IPS-15b (cell line): ENCODE data around the gene YLPM1.

Experiments used
- H3K27me3 ChIP-seq: one replicate; pipeline ENCODE4 v1.6.1; 2013; ENCODE audit warnings: low read length; ENCODE audit not compliant: control insufficient read depth, insufficient read depth
- H3K36me3 ChIP-seq: one replicate; pipeline ENCODE4 v1.6.1; 2013; ENCODE audit warnings: low read length; ENCODE audit not compliant: control insufficient read depth, insufficient read depth
- H3K4me1 ChIP-seq: one replicate; pipeline ENCODE4 v1.6.1; 2013; ENCODE audit warnings: mild to moderate bottlenecking, low read length; ENCODE audit not compliant: control insufficient read depth, insufficient read depth
- H3K4me3 ChIP-seq: one replicate; pipeline ENCODE4 v1.5.1; 2013; ENCODE audit warnings: low read depth, low read length
- H3K9ac ChIP-seq: one replicate; pipeline ENCODE4 v1.6.1; 2013; ENCODE audit warnings: low read depth, mild to moderate bottlenecking, low read length
- H3K9me3 ChIP-seq: one replicate; pipeline ENCODE4 v1.6.1; 2013; ENCODE audit warnings: mild to moderate bottlenecking, low read length; ENCODE audit not compliant: control insufficient read depth, insufficient read depth

The YLPM1 gene

DNA sequence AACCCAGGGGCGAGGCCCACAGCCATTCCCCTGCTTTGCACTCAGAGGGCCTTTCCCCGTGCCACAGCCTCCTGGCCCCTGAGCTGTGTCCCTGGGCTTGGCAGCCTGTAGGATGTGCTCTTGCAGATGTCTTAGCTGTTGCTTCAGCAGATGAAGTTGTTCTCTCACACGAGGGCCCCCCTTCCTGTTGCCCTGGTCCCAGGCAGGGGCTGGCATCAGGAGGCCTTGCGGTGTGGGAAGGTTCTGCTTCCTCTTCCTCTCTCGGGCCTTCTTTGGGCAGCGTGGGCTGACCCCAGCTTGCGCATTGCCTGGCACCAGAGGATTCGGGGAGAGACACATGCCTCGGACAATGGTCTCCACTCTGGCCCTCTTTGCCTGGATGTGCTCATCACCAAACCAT, 100.2 kb downstream of the YLPM1 start:
- Histone ChIP-seq H3K27me3 (no peaks in the 10 kb centered on the region), H3K4me3 (no peak overlapping the region), H3K9me3 (no peaks in the 10 kb centered on the region), H3K4me1 (peaks cover 4% of the 10 kb centered on the region), H3K9ac (no peak overlapping the region), H3K36me3 (no peaks in the 10 kb centered on the region)

DNA sequence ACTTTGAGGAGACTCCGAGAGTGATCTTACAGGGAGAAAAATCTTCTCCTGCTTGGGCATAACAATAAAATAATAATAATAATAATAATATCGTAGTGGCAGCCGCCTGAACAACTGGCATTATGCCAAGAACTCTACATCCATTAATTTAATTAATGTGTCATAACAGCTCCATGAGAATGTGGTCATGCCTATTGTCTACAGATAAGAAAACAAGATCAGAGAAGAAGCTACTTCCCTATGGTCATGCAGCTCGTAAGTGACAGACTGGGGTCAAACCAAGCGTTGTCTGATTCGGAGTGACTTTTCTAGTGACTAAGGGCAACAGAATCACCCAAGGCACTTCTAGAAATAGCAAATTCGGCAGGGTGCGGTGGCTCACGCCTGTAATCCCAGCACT, 101.1 kb downstream of the YLPM1 start:
- Histone ChIP-seq H3K9me3 (no peaks in the 10 kb centered on the region), H3K27me3 (no peaks in the 10 kb centered on the region), H3K4me3 (no peak overlapping the region), H3K9ac (no peak overlapping the region), H3K36me3 (no peaks in the 10 kb centered on the region), H3K4me1 (peaks cover 4% of the 10 kb centered on the region)

DNA sequence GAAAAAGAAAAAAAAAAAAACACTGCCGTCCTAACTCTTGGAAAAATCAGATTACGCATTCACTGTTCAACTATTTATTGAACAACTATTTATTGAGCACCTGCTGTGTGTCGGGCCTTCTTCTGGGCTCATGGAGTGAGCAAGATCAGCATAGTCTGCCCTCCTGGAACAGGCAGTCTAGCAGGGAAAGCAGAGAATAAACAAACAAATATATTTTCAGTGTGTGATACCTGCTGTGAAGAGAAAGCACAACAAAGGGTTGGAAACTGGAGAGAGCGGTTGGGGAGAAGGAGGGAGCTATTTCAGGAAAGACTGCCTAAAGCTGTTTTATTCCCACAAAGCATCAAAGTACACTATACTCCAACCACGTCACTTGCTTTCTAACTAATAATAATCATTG, 102.0 kb downstream of the YLPM1 start:
- H3K9ac ChIP-seq: no peak overlapping the region
- peaks cover 4% of the 10 kb centered on the region for H3K4me1 ChIP-seq
- H3K36me3 ChIP-seq: no peaks in the 10 kb centered on the region
- no peaks in the 10 kb centered on the region for H3K9me3 ChIP-seq
- H3K27me3 ChIP-seq: no peaks in the 10 kb centered on the region
- no peak overlapping the region for H3K4me3 ChIP-seq

DNA sequence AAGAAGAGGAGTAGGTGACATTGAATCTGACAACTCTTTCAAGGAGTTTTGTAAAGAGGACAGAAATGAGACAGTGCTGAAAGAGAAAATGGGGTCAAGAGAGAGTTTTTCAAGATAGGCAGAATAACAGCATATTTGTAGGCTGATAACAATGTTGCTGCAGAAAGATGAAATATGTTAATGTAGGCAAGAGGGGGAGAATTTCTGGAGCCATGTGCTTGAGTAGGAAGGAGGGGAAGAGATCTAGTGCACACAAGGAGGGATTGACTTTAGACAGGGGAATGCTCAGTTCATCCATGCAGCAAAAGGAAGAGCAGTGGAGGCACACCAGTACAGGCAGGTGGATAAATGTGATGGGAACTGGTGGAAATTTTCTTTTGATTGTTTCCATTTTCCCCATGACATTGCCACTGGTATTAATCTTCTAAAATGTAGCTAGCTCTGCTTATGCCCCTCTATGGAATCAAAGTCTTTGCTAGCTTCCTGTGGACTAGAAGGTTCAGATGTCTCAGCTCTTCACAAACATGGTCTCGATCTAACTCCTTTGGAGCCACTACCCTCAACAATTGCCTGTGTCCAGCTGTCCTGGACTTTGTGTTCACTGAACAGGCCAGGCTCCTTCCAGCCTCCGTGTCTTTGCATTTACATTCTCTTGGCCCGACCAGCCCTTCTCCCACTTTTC, 103.7 kb downstream of the YLPM1 start:
- no peaks in the 10 kb centered on the region for H3K9me3 ChIP-seq
- peak overlapping the region; percentile 28 for H3K9ac ChIP-seq
- no peak overlapping the region for H3K4me3 ChIP-seq
- H3K27me3 ChIP-seq: no peaks in the 10 kb centered on the region
- H3K36me3 ChIP-seq: no peaks in the 10 kb centered on the region
- no peaks in the 10 kb centered on the region for H3K4me1 ChIP-seq

DNA sequence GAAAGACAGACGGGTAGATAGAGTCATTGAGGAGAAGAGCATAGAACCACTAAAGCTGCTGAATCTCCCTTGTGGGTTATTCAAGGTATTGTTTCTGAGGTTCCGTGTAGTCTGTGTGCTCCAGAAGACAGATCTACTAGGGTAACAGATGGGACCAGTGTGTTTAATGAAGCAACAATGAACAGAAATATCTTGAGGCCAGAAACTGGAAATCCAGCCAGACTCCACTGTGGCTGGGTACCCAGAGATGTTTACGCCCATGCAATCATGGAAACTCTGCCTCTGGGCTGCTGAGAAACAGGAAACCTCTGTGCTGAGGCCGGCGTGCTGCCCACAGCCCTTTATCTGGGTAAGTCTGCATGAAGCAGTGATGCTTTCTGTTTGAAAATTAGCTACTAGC, 104.6 kb downstream of the YLPM1 start:
- no peak overlapping the region for H3K9ac ChIP-seq
- H3K4me3 ChIP-seq: no peak overlapping the region

DNA sequence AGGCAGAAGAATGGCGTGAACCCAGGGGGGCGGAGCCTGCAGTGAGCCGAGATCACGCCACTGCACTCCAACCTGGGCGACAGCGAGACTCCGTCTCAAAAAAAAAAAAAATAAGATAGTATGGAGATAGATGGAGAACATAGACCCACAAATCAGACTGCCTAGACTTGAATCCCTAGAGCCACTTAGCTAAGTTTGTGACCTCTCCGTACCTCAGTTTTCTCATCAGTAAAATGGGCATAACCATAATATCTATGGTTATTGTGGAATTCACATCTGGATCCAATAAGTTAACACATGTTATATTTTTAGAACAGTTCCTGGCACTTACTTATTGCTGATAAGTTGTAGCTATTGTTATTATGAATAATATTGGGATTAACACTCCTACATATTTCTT, 105.6 kb downstream of the YLPM1 start:
- Histone ChIP-seq H3K36me3 (no peaks in the 10 kb centered on the region), H3K9me3 (no peaks in the 10 kb centered on the region), H3K27me3 (no peaks in the 10 kb centered on the region), H3K4me1 (no peaks in the 10 kb centered on the region), H3K9ac (no peak overlapping the region), H3K4me3 (no peak overlapping the region)

More for the DNA sequence above, 104.6 kb downstream of the YLPM1 start:
- H3K27me3 ChIP-seq: no peaks in the 10 kb centered on the region
- no peaks in the 10 kb centered on the region for H3K36me3 ChIP-seq
- no peaks in the 10 kb centered on the region for H3K9me3 ChIP-seq
- no peaks in the 10 kb centered on the region for H3K4me1 ChIP-seq

DNA sequence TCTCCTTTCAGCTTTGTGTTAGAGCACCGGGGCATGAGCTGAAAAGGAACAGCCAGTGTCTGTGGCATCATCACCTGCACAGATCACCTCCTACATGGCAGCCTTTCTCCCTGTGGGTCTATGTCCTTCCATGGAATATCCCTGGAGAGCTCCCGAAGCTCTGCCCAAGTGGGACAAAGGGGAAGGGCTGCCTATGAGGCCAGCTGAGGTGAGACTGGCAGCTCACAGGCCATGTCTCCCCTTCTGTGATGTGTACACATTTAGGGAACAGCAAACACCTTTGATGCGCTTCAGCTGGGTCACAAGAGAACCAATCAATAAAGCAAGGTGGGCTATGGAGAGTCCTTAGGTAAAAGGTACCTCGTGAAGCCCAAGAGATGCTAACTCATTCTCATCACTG, 108.7 kb downstream of the YLPM1 start:
- no peak overlapping the region for H3K9ac ChIP-seq
- H3K27me3 ChIP-seq: no peaks in the 10 kb centered on the region

DNA sequence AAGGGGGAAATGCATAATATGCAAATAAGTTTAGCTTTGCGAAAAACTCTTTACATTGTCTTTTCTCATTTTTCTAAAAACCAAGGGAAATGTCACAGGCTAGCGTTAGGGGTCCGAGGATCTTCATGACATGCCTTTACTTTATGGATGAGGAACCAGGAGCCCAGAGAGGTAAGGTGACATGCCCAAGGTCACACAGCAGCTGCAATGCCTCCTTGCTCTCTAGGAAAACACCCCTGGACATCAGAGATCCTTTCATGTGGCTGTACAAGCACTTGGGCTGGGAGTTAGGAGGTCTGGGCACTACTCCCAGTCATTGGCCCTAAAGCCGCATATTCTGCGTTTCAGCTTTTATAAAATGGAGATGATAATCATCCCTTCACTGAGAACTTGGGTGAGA, 112.1 kb downstream of the YLPM1 start:
- no peak overlapping the region for H3K9ac ChIP-seq
- no peaks in the 10 kb centered on the region for H3K36me3 ChIP-seq
- no peaks in the 10 kb centered on the region for H3K9me3 ChIP-seq
- no peak overlapping the region for H3K4me3 ChIP-seq
- H3K4me1 ChIP-seq: no peaks in the 10 kb centered on the region
- H3K27me3 ChIP-seq: no peaks in the 10 kb centered on the region

More for the DNA sequence above, 108.7 kb downstream of the YLPM1 start:
- Histone ChIP-seq H3K36me3 (no peaks in the 10 kb centered on the region), H3K4me3 (no peak overlapping the region), H3K4me1 (no peaks in the 10 kb centered on the region), H3K9me3 (no peaks in the 10 kb centered on the region)

DNA sequence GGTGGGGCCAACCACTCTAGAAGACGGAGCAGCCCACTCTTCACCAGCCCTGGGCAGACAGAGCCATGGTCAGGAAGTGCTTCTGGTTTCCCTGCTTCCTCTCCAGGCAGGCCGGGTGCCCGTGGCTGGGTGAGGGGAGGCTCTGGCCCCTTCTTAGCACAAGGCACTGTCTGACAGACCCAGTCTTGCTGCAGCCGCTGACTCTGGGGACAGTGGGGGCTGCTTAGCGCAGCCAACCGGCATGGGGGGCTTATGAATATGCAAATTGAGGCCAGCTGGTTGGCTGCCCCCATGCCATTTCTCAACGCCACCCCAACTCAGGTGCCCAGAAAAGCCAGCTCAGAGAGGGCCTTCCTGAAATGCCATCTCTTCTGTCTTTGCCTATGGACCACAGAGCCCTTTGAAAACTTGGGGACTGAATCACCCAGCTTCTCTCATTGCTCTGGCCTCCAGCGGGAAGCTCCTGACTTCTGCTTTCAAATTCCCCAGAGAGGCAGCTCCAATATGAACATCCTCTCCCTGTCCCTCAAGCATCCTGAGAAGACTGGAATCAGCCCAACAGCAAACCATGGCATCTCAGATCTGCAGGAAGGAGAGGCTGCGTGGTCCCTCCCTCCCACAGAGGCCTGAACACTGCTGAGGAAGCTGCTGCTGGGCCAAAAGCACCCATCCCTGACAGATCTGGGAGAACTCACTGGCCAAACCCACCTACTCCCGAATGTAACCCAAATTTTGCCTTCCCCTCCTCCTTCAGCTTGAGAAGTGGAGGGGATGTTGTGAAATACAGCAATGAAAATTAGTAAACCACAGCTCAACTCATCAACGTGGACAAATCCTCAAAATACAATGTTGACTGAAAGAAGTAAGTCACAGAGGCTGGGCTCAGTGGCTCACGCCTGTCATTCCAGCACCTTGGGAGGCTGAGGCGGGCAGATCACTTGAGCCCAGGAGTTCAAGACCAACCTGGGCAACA, 113.1 kb downstream of the YLPM1 start, which contains the start of gene PROX2:
TSS of gene PROX2 (minus strand) at position 205 of the 973 bp plus-strand sequence. CDS start 12,311 bp downstream, outside the sequence.
- Histone ChIP-seq H3K27me3 (no peaks in the 10 kb centered on the region), H3K9ac (no peak within 1 kb of the TSS), H3K4me3 (peak within 1 kb of the TSS; percentile 6), H3K4me1 (no peaks in the 10 kb centered on the region), H3K9me3 (no peaks in the 10 kb centered on the region), H3K36me3 (no peaks in the 10 kb centered on the region)

DNA sequence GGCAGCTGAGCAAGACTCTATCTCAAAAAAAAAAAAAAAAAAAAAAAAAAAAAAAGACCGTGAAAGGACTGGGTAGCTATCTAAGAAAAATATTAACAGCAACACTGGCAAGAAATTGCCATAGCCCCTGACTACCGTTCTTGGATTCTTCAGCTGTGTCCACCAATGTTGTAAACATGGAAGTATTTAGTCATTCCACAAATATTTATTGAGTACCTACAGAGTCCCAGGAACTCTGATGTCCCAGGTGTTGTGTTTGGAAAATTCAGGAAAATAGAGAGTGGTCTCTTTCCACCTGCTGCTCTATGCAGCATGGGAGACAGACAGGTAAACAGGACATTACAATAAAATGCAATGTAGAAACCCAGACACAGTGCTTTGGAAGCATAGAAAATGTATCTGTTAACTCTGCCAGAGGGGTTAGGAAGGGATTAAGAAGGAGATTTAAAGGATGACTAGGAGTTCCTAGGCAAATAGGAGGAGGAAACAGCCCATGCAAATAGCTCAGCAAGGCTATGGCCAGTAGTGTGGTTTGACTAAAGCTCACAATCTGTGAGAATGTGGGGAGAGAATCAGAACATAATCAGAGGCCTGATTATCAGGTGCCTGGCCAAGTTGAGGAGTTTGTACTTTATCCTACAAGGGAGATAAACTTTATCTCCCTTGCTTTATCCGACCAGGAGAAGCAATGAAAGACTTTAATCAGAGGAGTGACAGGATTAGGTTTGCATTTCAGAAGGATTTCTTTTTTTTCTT, 116.5 kb downstream of the YLPM1 start:
- no peaks in the 10 kb centered on the region for H3K27me3 ChIP-seq
- H3K9me3 ChIP-seq: no peaks in the 10 kb centered on the region
- H3K9ac ChIP-seq: no peak overlapping the region
- peaks cover 10% of the 10 kb centered on the region for H3K4me1 ChIP-seq
- H3K4me3 ChIP-seq: no peak overlapping the region
- no peaks in the 10 kb centered on the region for H3K36me3 ChIP-seq

DNA sequence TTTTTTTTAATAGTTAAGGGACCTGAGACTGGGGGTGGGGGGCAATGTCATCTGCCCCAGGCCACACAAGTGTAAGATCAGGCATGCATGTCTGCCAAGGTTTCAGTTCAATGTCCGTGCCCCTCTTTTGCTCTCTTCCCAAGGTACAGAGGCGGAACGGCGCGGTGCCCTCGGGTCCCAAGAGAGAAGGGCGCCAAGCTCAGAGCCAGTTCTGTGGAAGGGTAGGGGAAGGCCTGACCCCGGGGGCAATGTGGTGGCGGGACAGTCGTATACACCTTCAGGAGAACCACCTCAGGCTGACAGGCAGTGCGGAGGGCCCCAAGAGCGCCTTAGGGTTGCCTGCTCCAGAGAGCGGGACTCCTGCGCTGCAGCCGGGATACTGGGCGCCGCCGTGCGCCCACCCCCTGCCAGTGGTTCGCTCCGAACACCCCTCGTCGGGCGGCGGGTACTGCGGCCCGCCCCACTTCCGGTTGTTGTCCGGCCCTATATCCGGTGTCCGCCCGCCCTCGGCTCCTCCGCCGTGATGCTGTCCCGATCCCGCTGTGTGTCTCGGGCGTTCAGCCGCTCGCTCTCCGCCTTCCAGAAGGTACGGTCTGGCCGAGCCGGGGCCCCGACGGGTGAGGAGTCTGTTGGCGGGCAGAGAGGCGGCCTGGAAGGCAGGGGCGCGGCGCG, 118.5 kb downstream of the YLPM1 start, which contains the start of gene DLST:
TSS of gene DLST (plus strand) at position 486 of the 672 bp plus-strand sequence. CDS start at position 524, 38 bp downstream.
- no peaks in the 10 kb centered on the region for H3K9me3 ChIP-seq
- H3K36me3 ChIP-seq: no peaks in the 10 kb centered on the region
- H3K4me3 ChIP-seq: peak within 1 kb of the TSS; percentile 94
- no peaks in the 10 kb centered on the region for H3K27me3 ChIP-seq
- peaks cover 22% of the 10 kb centered on the region for H3K4me1 ChIP-seq
- H3K9ac ChIP-seq: peak within 1 kb of the TSS; percentile 94
